NT2/D1 (cell line): ENCODE measurements around the gene SHF.

Experiments
- SUZ12 ChIP-seq: IDR thresholded peaks from 2 replicates; pipeline ENCODE4 v1.6.1; 2011; ENCODE audit not compliant: insufficient read length, insufficient read depth; ENCODE audit errors: extremely low read depth
- YY1 ChIP-seq: IDR thresholded peaks from 2 replicates; pipeline ENCODE4 v1.6.1; 2011; ENCODE audit not compliant: insufficient read length, insufficient read depth
- ZNF274 ChIP-seq: IDR thresholded peaks from 2 replicates; pipeline ENCODE4 v1.6.1; 2011; ENCODE audit warnings: mild to moderate bottlenecking, low read depth, low read length

- no peak for TF ChIP-seq YY1
- TF ChIP-seq ZNF274 = no peak
- TF ChIP-seq SUZ12 = no peak
Observed at GRCh38 chr15:45118996-45119395, 68.8 kb downstream of the SHF start.
